WTC11 (cell line): ENCODE measurements around the gene ATXN7L2. TPM values are rescaled to one million over a fixed set of nuclear protein-coding genes. Genes with fewer than 3 reads are reported as not detected.

Source experiments
- ATAC-seq: fragments of 200-7000 bp; cut with Tn5 transposase; 2 replicates; pipeline ENCODE4 v1.10.0; 2021; ENCODE audit warnings: mild to moderate bottlenecking, moderate library complexity
- CTCF ChIA-PET: fragments of 300-600 bp; sonication (Branson Sonifier 250); formaldehyde crosslinking; loops from one replicate; lab custom pipeline; 2021; ENCODE audit warnings: antibody characterized with exemption; lab: Charles Lee
- POLR2A ChIA-PET: fragments of 350-600 bp; sonication (Branson Sonifier 250); formaldehyde crosslinking; loops from one replicate; lab custom pipeline; 2021; ENCODE audit warnings: antibody characterized with exemption; lab: Charles Lee
- DNase-seq: peaks from one replicate; pipeline ENCODE4 v3.0.0; 2021; ENCODE audit warnings: low spot score
- H3K27ac Mint-ChIP-seq: 2 replicates; pipeline ENCODE4 v1.8.0; 2021; ENCODE audit warnings: mixed read lengths
- H3K27me3 Mint-ChIP-seq: 2 replicates; pipeline ENCODE4 v1.8.0; 2021; ENCODE audit warnings: low read depth, mild to moderate bottlenecking, moderate library complexity, mixed read lengths
- H3K36me3 Mint-ChIP-seq: 2 replicates; pipeline ENCODE4 v1.8.0; 2021; ENCODE audit warnings: mixed read lengths
- H3K4me1 Mint-ChIP-seq: 2 replicates; pipeline ENCODE4 v1.8.0; 2022; ENCODE audit warnings: mixed read lengths
- H3K4me3 Mint-ChIP-seq: 2 replicates; pipeline ENCODE4 v1.8.0; 2021; ENCODE audit warnings: mild to moderate bottlenecking, moderate library complexity, mixed read lengths
- H3K9me3 Mint-ChIP-seq: 2 replicates; pipeline ENCODE4 v1.8.0; 2021; ENCODE audit warnings: mixed read lengths
- ATF2 ChIP-seq: sonication (generic); formaldehyde crosslinking; IDR thresholded peaks from 2 replicates; pipeline ENCODE4 v1.8.1; 2022; ENCODE audit warnings: low read depth, missing genetic modification reagents, borderline replicate concordance
- CBFB ChIP-seq: sonication (generic); formaldehyde crosslinking; IDR thresholded peaks from 2 replicates; pipeline ENCODE4 v1.8.1; 2022; ENCODE audit warnings: mild to moderate bottlenecking, low read depth, missing genetic modification reagents
- CREM ChIP-seq: sonication (generic); formaldehyde crosslinking; IDR thresholded peaks from 2 replicates; pipeline ENCODE4 v1.8.1; 2022; ENCODE audit warnings: mild to moderate bottlenecking, missing genetic modification reagents, moderate library complexity
- ELF4 ChIP-seq: sonication (generic); formaldehyde crosslinking; IDR thresholded peaks from 2 replicates; pipeline ENCODE4 v1.8.1; 2022; ENCODE audit warnings: low read depth, mild to moderate bottlenecking, moderate library complexity, missing genetic modification reagents
- EMX1 ChIP-seq: fragments of 250-450 bp; sonication (Bioruptor Pico); IDR thresholded peaks from 2 replicates; pipeline ENCODE4 v1.8.0; 2021; ENCODE audit warnings: mild to moderate bottlenecking
- ERG ChIP-seq: fragments of 250-450 bp; sonication (Bioruptor Pico); IDR thresholded peaks from 2 replicates; pipeline ENCODE4 v1.8.0; 2021; ENCODE audit warnings: mild to moderate bottlenecking
- NFYB ChIP-seq: sonication (generic); formaldehyde crosslinking; conservative IDR thresholded peaks from 2 replicates; pipeline ENCODE4 v1.8.0; 2022; ENCODE audit warnings: low read depth, missing genetic modification reagents
- NR1H2 ChIP-seq: sonication (generic); formaldehyde crosslinking; IDR thresholded peaks from 2 replicates; pipeline ENCODE4 v1.9.0; 2021; ENCODE audit warnings: mild to moderate bottlenecking, moderate library complexity, missing genetic modification reagents
- OVOL2 ChIP-seq: fragments of 250-450 bp; sonication (Bioruptor Pico); IDR thresholded peaks from 2 replicates; pipeline ENCODE4 v1.9.0; 2021; ENCODE audit warnings: mild to moderate bottlenecking, borderline replicate concordance
- PREB ChIP-seq: sonication (generic); formaldehyde crosslinking; IDR thresholded peaks from 2 replicates; pipeline ENCODE4 v1.8.1; 2022; ENCODE audit warnings: mild to moderate bottlenecking, missing genetic modification reagents, moderate library complexity, borderline replicate concordance
- RELA ChIP-seq: sonication (generic); formaldehyde crosslinking; IDR thresholded peaks from 2 replicates; pipeline ENCODE4 v1.8.1; 2022; ENCODE audit warnings: missing genetic modification reagents, mild to moderate bottlenecking, borderline replicate concordance
- RORB ChIP-seq: fragments of 250-450 bp; sonication (Bioruptor Pico); IDR thresholded peaks from 2 replicates; pipeline ENCODE4 v1.9.0; 2021; ENCODE audit warnings: mild to moderate bottlenecking
- ZNF423 ChIP-seq: fragments of 250-450 bp; sonication (Bioruptor Pico); IDR thresholded peaks from 2 replicates; pipeline ENCODE4 v2.1.2; 2022; ENCODE audit warnings: mild to moderate bottlenecking, moderate library complexity
- total RNA-seq: library from RNA; stranded (reverse); gene quantifications from 3 replicates; pipeline ENCODE4 v1.2.3, GENCODE V29; 2021
- TF ChIP-seq, protein P1 (sequence below): fragments of 200-600 bp; IDR thresholded peaks from 2 replicates; pipeline ENCODE4 v1.8.0; 2022; ENCODE audit warnings: antibody characterized with exemption
- TF ChIP-seq, protein P2 (sequence below): sonication (generic); formaldehyde crosslinking; IDR thresholded peaks from 2 replicates; pipeline ENCODE4 v1.8.0; 2023; ENCODE audit warnings: missing genetic modification reagents
- TF ChIP-seq, protein P3 (sequence below): fragments of 250-450 bp; sonication (Bioruptor Pico); IDR thresholded peaks from 2 replicates; pipeline ENCODE4 v1.9.0; 2021; ENCODE audit warnings: moderate library complexity, mild to moderate bottlenecking, inconsistent platforms, borderline replicate concordance
- TF ChIP-seq, protein P4 (sequence below): sonication (generic); formaldehyde crosslinking; IDR thresholded peaks from 2 replicates; pipeline ENCODE4 v1.8.1; 2022; ENCODE audit warnings: missing genetic modification reagents, borderline replicate concordance
- TF ChIP-seq, protein P5 (sequence below): fragments of 250-450 bp; sonication (Bioruptor Pico); conservative IDR thresholded peaks from 2 replicates; pipeline ENCODE4 v1.9.0; 2021; ENCODE audit warnings: mild to moderate bottlenecking

Gene ATXN7L2
- total RNA-seq, 1 experiment from 2014 or later: 11.1 TPM

DNA sequence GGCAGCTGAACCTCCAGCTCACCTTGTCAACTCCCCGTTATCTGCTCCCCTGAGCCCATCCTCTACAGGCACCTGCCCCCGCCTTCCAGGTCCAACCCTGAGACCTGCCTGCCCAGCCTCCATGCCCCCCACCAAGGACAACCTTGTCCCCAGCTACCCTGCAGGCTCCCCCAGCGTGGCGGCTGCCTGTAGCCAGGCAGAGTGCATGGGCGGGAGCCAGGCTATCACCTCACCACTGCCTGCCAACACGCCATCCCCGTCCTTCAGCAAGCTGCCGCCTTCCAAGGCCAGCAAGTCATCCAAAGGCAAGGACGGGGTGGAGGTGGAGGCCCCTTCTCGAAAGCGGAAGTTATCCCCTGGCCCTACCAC is 7.2 kb downstream of the ATXN7L2 start (continued):
- TF ChIP-seq, protein P1, sequence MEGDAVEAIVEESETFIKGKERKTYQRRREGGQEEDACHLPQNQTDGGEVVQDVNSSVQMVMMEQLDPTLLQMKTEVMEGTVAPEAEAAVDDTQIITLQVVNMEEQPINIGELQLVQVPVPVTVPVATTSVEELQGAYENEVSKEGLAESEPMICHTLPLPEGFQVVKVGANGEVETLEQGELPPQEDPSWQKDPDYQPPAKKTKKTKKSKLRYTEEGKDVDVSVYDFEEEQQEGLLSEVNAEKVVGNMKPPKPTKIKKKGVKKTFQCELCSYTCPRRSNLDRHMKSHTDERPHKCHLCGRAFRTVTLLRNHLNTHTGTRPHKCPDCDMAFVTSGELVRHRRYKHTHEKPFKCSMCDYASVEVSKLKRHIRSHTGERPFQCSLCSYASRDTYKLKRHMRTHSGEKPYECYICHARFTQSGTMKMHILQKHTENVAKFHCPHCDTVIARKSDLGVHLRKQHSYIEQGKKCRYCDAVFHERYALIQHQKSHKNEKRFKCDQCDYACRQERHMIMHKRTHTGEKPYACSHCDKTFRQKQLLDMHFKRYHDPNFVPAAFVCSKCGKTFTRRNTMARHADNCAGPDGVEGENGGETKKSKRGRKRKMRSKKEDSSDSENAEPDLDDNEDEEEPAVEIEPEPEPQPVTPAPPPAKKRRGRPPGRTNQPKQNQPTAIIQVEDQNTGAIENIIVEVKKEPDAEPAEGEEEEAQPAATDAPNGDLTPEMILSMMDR: no peak
- TF ChIP-seq CREM (CRISPR knock-in tag): no peak
- TF ChIP-seq, all 79 proteins: peak for 0

DNA sequence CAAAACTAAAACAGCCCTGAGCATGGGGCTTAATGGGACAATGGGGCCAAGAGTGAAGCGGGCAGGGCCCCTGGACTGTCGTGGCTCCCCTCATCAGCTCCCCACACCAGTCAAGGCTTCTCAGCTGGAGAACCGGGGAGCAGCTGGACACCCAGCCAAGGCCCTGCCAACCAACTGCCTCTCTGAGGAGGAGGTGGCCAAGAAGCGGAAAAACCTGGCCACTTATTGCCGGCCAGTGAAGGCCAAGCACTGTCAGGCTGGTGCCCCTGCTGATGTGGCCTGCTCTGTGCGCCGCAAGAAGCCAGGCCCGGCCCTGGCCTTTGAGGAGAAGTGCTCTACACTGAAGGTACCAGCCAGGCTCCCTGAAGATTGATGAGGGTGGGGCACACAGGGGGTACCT is 7.7 kb downstream of the ATXN7L2 start:
- Mint-ChIP-seq H3K27ac (no peak overlapping the region), H3K27me3 (no peaks in the 10 kb centered on the region), H3K4me3 (no peak overlapping the region), H3K36me3 (peaks cover 3% of the 10 kb centered on the region; the same call in 1 of the 2 replicates), H3K9me3 (no peaks in the 10 kb centered on the region), H3K4me1 (peaks cover 14% of the 10 kb centered on the region; the same call in 1 of the 2 replicates)
- ChIA-PET POLR2A (interaction anchor here (0.8 to 1.3 kb wide), 2 partner anchors 18 to 39 kb away, joined by 4 read pairs; partner anchors contain the start of gene AMIGO1), CTCF (interaction anchor here (0.8 to 13.8 kb wide), 27 partner anchors 7 to 493 kb away, joined by 3 to 740 read pairs (median 5); partner anchors contain the start of genes AHCYL1, AMIGO1, ATXN7L2 and GNAI3)
- ATAC-seq (no peak), DNase-seq (no peak)
- no peak for TF ChIP-seq ATF2
- TF ChIP-seq ERG (CRISPR knock-in tag): no peak

DNA sequence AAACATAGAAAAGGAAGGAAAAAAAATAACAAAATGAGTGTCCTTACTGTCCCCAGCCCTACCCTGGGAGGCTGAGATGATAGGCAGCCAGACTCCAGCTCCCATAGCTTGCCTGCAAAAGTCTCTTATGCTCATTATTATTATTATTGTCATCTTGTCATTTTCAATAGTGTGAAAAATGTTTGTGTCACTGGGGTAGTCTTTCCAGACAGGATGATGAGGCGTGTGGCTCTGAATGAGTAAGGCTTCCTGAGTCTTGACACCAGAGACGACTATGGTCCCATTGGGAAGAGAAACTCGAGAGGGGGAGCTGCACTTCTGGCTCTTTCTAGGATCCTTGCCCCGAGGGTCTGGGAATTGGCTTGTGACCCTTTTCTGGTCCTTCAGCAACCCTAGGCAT is 9.1 kb downstream of the ATXN7L2 start:
- Mint-ChIP-seq H3K4me1 (peaks cover 16% of the 10 kb centered on the region), H3K36me3 (peaks cover 3% of the 10 kb centered on the region; the same call in 1 of the 2 replicates), H3K27me3 (no peaks in the 10 kb centered on the region), H3K4me3 (no peak overlapping the region)
- DNase-seq: no peak
- ChIA-PET POLR2A (interaction anchor here (1.3 kb wide), 1 partner anchor 17 kb away, joined by 4 read pairs; the partner anchor contains the start of gene AMIGO1), CTCF (interaction anchor here (0.5 to 13.8 kb wide), 10 partner anchors 10 to 163 kb away, joined by 3 to 740 read pairs (median 4); partner anchors contain the start of genes ATXN7L2, GNAI3, GPR61 and GSTM4)
- TF ChIP-seq CBFB (CRISPR knock-in tag) (no peak), ELF4 (CRISPR knock-in tag) (no peak), RELA (no peak), NFYB (CRISPR knock-in tag) (no peak), NR1H2 (CRISPR knock-in tag) (no peak), RORB (CRISPR knock-in tag) (no peak), ATF2 (no peak), EMX1 (no peak), OVOL2 (CRISPR knock-in tag) (no peak), ZNF423 (no peak), PREB (CRISPR knock-in tag) (no peak)
- TF ChIP-seq, protein P2, sequence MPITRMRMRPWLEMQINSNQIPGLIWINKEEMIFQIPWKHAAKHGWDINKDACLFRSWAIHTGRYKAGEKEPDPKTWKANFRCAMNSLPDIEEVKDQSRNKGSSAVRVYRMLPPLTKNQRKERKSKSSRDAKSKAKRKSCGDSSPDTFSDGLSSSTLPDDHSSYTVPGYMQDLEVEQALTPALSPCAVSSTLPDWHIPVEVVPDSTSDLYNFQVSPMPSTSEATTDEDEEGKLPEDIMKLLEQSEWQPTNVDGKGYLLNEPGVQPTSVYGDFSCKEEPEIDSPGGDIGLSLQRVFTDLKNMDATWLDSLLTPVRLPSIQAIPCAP: no peak
- TF ChIP-seq, protein P3, sequence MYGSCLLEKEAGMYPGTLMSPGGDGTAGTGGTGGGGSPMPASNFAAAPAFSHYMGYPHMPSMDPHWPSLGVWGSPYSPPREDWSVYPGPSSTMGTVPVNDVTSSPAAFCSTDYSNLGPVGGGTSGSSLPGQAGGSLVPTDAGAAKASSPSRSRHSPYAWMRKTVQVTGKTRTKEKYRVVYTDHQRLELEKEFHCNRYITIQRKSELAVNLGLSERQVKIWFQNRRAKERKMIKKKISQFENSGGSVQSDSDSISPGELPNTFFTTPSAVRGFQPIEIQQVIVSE: no peak
- TF ChIP-seq, protein P4, sequence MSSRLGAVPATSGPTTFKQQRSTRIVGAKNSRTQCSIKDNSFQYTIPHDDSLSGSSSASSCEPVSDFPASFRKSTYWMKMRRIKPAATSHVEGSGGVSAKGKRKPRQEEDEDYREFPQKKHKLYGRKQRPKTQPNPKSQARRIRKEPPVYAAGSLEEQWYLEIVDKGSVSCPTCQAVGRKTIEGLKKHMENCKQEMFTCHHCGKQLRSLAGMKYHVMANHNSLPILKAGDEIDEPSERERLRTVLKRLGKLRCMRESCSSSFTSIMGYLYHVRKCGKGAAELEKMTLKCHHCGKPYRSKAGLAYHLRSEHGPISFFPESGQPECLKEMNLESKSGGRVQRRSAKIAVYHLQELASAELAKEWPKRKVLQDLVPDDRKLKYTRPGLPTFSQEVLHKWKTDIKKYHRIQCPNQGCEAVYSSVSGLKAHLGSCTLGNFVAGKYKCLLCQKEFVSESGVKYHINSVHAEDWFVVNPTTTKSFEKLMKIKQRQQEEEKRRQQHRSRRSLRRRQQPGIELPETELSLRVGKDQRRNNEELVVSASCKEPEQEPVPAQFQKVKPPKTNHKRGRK (CRISPR knock-in tag): no peak
- TF ChIP-seq, protein P5, sequence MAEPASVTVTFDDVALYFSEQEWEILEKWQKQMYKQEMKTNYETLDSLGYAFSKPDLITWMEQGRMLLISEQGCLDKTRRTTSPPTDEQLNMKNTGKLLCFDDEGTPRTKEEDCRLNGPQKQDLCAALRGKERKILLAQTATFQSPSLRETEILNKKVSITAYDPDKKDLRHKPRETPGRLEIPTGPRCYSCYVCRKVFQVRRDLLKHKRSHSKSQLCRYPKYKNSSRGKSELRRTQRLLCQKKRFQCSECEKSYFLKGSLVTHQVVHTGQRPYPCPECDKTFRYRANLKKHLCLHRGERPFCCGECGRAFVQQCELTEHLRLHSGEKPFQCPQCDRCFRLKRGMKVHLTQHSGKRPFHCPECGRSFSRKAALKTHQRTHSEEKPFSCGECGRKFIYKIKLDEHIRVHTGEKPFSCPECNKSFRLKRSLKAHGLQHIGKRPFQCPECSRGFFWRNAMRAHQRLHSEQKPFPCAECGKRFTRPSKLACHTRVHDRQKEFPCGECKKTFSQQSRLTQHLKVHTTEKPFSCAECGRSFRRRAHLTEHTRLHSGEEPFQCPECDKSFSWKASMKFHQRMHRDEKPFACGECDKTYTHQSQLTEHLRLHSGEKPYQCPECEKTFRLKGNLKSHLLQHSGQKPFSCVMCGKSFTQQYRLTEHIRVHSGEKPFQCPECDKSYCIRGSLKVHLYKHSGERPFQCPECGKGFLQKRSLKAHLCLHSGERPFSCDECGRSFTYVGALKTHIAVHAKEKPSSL: no peak
- TF ChIP-seq, all 79 proteins: peak for 0
- no peaks in the 10 kb centered on the region for H3K9me3 Mint-ChIP-seq
- ATAC-seq: no peak
- no peak overlapping the region for H3K27ac Mint-ChIP-seq
